Muscle layer of duodenum (tissue), 2 donors: ENCODE data around the gene MLXIPL.
"Not testable (repeated sequence)": the region's sequence is repeated elsewhere in the genome, so short reads cannot be mapped to it uniquely, and the experiment has no call there.

Experiments
- H3K27ac ChIP-seq: one replicate; pipeline ENCODE4 v1.7.0; 2013; ENCODE audit warnings: mild to moderate bottlenecking, low read length
- H3K27me3 ChIP-seq: one replicate; pipeline ENCODE4 v1.7.0; 2013; ENCODE audit warnings: low read depth, mild to moderate bottlenecking, control low read depth, low read length
- H3K36me3 ChIP-seq, 2 donors: one replicate each; pipeline ENCODE4 v1.7.0; 2013; ENCODE audit warnings: low read length in 2 of 2, control low read depth in 1 of 2, mild to moderate bottlenecking in 1 of 2; ENCODE audit not compliant: insufficient read depth in 2 of 2, control insufficient read depth in 1 of 2
- H3K4me1 ChIP-seq, 2 donors: one replicate each; pipeline ENCODE4 v1.7.0; 2013; ENCODE audit warnings: low read length in 2 of 2, mild to moderate bottlenecking in 2 of 2, control low read depth in 1 of 2, moderate library complexity in 1 of 2; ENCODE audit not compliant: insufficient read depth in 2 of 2, control insufficient read depth in 1 of 2
- H3K4me3 ChIP-seq, 2 donors: one replicate each; pipeline ENCODE4 v1.7.0; 2013; ENCODE audit warnings: low read length in 2 of 2, low read depth in 1 of 2, mild to moderate bottlenecking in 1 of 2
- H3K9me3 ChIP-seq, 2 donors: one replicate each; pipeline ENCODE4 v1.7.0; 2013; ENCODE audit warnings: low read length in 2 of 2, control low read depth in 1 of 2, mild to moderate bottlenecking in 1 of 2; ENCODE audit not compliant: control insufficient read depth in 1 of 2
- donor health status: healthy.

Gene MLXIPL

DNA sequence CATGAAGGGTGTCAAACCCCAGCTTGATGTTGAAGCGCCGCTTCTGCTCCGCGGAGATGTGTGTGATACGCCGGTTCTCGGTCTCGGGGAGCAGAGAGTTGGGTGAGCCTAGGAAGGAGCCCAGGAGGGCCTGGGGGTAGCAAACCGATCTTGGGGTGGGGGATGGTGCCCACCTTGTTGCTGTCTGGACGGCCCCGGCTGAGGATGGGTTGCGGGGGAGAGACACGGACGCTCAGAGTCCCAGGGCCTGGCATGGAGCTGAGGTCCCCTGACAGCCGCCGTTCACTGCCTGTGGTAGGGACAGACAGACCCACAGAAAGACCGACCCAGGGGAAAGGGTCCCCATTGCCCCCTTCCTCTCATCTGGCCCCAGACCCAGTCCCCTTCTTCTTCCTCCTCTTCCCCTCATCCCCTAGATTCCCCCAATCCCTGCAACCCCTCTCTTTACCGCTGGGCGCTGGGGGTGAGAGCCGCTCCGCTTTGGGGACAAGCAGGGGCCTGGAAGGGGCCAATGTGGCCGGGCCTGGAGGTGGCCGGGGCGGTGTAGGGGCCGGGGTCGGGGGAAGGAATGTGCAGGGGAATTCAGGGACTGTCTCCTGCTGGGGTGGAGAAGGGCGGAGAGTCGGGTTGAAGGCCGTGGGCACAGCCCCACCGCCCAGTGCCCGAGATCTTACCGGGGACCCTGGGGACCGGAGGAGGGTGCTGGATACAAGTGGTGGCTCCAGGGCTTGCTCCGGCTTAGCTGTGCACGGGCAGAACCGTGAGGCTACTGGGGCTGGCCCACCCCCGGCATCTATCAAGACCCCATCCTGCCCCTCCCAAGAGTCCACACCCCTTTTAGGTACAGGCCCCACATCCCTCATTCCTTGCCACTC lies 27.9 kb downstream of the MLXIPL start:
- H3K36me3 ChIP-seq = no peaks in the 10 kb centered on the region
- H3K27me3 ChIP-seq = no peaks in the 10 kb centered on the region

DNA sequence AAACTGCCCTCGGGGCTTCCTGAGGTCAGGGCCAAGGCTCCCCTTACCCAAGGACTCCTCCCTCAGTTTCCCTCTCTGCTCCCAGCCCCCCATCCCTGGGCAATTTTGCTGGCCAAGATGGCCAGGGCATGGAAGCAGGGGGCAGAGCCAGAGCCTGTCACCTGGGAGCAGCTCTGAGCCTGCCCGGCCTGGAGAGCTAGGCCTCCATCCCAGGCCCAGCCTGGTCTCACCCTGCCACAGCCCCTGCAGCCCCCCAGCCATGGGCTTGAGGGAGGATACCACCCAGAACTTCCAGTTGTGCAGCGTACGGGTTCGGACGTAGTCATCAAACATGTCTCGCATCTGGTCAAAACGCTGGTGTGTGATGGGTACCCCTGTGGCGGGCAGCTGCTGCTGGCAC lies 29.0 kb downstream of the MLXIPL start:
- Histone ChIP-seq H3K4me3 (no peak overlapping the region), H3K36me3 (no peaks in the 10 kb centered on the region), H3K4me1 (no peaks in the 10 kb centered on the region), H3K27ac (no peak overlapping the region), H3K9me3 (no peaks in the 10 kb centered on the region), H3K27me3 (no peaks in the 10 kb centered on the region)

More for the DNA sequence above, 27.9 kb downstream of the MLXIPL start:
- Histone ChIP-seq H3K27ac (no peak overlapping the region), H3K4me3 (no peak overlapping the region), H3K9me3 (no peaks in the 10 kb centered on the region), H3K4me1 (no peaks in the 10 kb centered on the region)

DNA sequence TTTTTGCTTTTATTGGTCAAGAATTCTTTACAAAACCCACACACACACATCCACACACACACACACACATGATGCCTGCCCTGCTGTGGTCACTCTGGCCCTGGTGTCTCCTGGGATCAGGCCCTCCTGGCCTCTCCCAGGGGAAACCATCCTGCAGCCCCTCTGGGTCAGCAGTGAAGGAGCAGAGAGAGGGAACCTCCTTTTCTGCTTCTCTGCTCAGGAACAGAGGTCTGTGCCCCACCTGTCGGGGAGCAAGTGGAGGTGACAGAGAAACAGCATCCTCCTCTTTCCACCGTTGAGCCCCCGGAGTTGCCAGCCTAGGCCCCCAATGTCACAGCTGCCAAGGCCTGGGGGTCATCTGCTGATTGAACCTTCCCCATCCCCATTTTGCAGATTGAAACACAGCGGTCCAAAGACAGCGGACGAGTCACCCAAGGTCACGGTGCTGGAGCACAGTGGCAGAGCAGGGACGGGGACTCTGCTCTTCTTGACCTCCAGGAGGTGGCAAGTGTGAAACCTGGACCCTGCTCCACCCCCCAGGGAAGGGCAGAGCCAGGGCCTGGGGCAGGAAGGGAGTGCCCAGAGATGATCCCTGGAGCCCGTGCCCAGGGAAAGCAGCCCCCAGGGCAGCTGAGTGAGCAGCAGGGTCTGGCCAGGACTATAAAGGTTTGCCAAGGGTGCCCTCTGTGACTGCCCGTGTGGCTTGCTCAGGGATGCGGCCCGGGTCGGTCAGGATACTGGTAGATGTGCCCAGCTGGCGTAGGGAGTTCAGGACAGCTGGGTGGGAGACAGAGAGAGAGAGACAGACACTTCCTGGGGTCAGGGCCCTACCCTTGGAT lies 30.9 kb downstream of the MLXIPL start:
- no peak overlapping the region for H3K4me3 ChIP-seq
- H3K27ac ChIP-seq = no peak overlapping the region
- H3K27me3 ChIP-seq = no peaks in the 10 kb centered on the region
- no peaks in the 10 kb centered on the region for H3K36me3 ChIP-seq
- no peaks in the 10 kb centered on the region for H3K4me1 ChIP-seq
- no peaks in the 10 kb centered on the region for H3K9me3 ChIP-seq

DNA sequence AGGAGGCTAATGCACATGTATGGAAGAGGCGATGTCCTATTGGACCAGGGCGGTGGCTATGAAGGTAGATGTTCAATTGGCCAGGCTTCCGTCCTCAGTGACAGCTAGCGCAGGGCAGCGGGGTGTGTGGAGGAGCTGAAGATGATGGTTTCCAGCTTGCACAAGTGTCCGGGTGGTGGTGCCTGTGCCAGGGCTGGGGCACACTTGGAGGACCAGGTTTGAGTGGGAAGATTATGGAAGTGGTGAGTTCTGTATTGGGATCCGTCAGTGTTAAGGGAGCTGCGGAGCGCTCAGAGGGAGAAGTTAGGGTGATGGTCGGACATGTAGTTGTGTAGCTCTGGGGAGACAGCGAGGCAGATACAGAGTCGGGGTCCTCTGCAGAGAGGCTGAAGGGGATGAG lies 37.4 kb downstream of the MLXIPL start:
- H3K4me1 ChIP-seq = no peaks in the 10 kb centered on the region
- H3K9me3 ChIP-seq = no peaks in the 10 kb centered on the region
- H3K36me3 ChIP-seq = no peaks in the 10 kb centered on the region
- H3K27me3 ChIP-seq = no peaks in the 10 kb centered on the region
- H3K27ac ChIP-seq = no peak overlapping the region
- no peak overlapping the region for H3K4me3 ChIP-seq

DNA sequence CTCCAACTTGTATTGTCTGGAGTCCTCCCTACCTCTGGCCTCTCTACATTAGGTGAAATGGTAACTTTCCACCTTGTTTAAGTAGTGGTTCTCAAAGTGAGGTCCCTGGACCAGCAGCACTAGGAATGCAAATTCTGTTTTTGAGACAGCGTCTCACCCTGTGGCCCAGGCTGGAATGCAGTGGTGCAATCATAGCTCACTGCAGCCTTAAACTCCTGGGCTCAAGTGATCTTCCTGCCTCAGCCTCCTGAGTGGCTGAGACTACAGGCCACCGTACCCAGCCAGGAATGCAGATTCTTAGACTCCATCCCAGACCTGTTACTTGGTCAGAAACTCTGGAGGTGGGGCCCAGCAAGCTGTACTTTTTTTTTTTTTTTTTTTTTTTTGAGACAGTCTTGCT lies 39.1 kb downstream of the MLXIPL start:
- Histone ChIP-seq H3K36me3 (no peaks in the 10 kb centered on the region), H3K27ac (no peak overlapping the region), H3K9me3 (no peaks in the 10 kb centered on the region), H3K4me3 (no peak overlapping the region), H3K27me3 (no peaks in the 10 kb centered on the region), H3K4me1 (no peaks in the 10 kb centered on the region)

DNA sequence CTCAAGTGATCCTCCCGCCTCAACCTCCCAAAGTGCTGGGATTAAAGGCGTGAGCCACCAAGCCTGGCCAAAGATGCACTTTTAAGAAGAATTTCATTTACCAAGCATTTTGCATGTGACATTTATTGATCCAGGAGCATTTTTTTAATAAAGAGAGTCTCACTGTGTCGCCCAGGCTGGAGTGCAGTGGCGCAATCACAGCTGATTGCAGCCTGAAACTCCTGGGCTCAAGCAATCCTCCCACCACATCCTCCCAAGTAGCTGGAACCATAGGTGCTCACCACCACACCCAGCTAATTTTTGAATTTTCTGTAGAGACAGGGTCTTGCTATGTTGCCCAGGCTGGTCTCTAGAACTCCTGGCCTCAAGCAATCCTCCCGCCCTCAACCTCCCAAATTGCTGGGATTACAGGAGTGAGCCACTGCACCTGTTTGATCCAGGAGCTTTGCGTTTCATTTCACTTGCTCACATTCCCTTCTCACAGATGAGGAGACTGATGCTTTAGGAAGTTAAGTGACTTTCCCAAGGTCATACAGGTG lies 41.6 kb downstream of the MLXIPL start:
- Histone ChIP-seq H3K36me3 (no peaks in the 10 kb centered on the region), H3K4me1 (peaks cover 0 to 3% of the 10 kb centered on the region in 2 donors), H3K4me3 (no peak overlapping the region), H3K27me3 (no peaks in the 10 kb centered on the region), H3K9me3 (no peaks in the 10 kb centered on the region), H3K27ac (no peak overlapping the region)

DNA sequence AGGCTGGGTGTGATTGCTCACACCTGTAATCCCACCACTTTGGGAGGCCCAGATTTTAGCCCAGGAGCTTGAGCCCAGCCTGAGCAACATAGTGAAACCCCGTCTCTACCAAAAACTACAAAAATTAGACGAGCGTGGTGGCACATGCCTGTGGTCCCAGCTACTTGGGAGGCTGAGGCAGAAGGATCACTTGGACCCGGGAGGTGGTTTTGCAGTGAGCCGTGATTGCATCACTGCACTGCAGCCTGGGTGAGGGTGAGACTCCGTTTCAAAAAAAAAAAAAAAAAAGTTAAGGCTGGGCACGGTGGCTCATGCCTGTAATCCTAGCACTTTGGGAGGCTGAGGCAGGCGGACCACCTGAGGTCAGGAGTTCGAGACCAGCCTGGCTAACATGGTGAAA lies 43.3 kb downstream of the MLXIPL start:
- not testable (repeated sequence) for H3K4me3 ChIP-seq, H3K36me3 ChIP-seq, H3K27me3 ChIP-seq, H3K9me3 ChIP-seq, H3K27ac ChIP-seq
- peaks cover 0 to 16% of the 10 kb centered on the region in 2 donors for H3K4me1 ChIP-seq

DNA sequence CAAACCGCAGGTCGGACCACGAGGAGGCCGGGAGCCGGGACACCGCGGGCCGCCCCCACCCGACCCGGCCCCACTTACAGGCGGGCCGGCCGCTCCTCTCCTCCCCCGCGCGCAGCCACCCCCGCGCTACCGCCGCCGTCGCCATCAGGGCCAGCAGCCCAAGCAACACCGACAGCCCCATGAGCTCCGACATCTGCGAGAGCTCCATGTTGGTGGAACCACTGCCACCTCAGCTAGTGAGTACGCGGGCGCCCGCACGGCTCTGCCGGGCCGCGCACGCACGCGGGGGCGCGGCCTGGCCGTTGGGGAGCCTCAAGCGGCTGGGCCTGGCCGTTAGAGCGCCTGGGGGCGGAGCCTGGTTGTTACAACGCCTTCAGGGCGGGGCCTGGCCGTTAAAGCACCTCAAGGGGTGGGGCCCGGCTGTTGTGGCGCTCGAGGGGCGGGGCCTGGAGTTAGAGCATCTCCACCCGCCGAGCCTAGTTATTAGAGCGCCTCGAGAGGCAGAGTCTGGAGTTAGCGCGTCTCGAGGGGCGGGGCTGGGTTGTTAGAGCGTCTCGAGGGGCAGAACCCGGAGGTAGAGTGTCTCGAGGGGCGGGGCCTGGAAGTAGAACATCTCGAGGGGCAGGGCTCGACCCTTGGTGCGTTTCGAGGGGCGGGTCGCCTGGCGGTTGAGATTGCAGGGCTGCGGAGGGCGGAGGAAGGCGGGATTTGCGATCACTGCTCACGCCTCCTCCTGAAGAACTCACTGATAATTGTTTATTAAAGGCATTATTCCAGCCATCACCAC lies 45.8 kb downstream of the MLXIPL start, which contains the start of gene TBL2:
TSS of gene TBL2 (minus strand) at position 238 of the 787 bp plus-strand sequence. CDS start at position 208, 30 bp downstream.
- no peaks in the 10 kb centered on the region for H3K9me3 ChIP-seq
- peak within 1 kb of the TSS; percentile 92 for H3K4me3 ChIP-seq
- H3K27me3 ChIP-seq = no peaks in the 10 kb centered on the region
- H3K27ac ChIP-seq = peak within 1 kb of the TSS; percentile 84
- peaks cover 10 to 13% of the 10 kb centered on the region in 2 donors for H3K36me3 ChIP-seq
- H3K4me1 ChIP-seq = peaks cover 0 to 16% of the 10 kb centered on the region in 2 donors

DNA sequence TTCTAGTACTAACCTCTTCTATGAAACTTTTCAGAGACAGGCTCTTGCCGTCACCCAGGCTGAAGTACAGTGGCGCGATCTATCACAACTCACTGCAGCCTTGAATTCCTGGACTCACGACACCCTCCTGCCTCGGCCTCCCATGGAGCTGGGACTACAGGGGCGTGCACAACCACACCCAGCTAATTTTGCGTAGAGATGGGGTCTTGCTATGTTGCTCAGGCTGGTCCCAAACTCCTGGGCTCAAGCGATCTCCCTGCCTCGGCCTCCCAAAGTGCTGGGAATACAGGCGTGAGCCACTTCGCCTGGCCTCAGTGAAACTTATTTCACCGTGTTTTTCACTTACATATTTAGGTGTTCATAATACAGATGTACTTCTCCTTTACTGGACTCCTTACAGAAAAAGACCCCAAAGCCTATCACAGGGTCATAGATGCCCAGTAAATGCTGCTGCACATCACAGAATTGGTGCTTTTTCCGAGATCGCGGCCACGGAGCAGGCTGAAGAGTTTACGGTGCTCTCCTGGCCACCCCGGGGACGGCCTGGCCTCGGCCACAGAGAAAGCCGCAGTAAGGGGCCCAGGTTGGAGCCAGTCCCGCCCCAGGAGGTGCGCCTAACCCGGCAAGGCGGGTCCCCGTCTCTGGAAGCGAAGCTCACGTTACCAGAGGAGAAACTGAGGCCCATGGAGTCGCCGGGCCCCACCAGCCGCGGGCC lies 46.5 kb downstream of the MLXIPL start:
- H3K36me3 ChIP-seq = peaks cover 18 to 20% of the 10 kb centered on the region in 2 donors
- peaks cover 0 to 16% of the 10 kb centered on the region in 2 donors for H3K4me1 ChIP-seq

DNA sequence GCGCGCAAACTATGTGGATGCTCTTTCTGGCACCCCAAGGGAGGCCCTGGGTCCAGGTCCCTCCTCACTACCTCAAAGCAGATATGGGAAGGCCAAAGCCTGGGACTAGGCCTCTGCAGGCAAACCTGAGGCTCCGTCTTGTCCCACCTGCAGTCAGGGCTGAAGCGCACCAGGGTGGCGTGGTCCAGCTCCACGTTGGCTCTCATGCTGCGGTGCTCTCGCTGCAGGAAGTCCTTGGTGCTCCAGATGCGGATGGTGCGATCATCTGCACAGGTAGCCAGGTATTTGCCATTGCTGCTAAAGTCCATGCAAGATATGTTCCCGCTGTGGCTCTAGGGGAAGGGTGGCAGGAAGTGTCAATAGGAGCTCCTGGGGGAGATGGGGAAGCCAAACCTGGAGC lies 50.5 kb downstream of the MLXIPL start:
- Histone ChIP-seq H3K9me3 (no peaks in the 10 kb centered on the region), H3K36me3 (peaks cover 46 to 57% of the 10 kb centered on the region in 2 donors), H3K4me3 (no peak overlapping the region), H3K4me1 (peaks cover 0 to 16% of the 10 kb centered on the region in 2 donors), H3K27ac (no peak overlapping the region), H3K27me3 (no peaks in the 10 kb centered on the region)

More for the DNA sequence above, 46.5 kb downstream of the MLXIPL start:
- Histone ChIP-seq H3K9me3 (no peaks in the 10 kb centered on the region), H3K27me3 (no peaks in the 10 kb centered on the region), H3K27ac (peak overlapping the region; percentile 84), H3K4me3 (peak overlapping the region; percentile 92)
